Neuronal stem cell (in vitro differentiated cells): Measurements from ENCODE around the gene RAP1GAP2.

Source experiments
- DNase-seq: peaks from one replicate; pipeline ENCODE4 v3.0.0-alpha.2; 2013; ENCODE audit warnings: low spot score
- H2AFZ ChIP-seq: one replicate; pipeline ENCODE4 v1.6.1; 2013; ENCODE audit warnings: mild to moderate bottlenecking, low read length, inconsistent platforms
- H2AK5ac ChIP-seq: 2 replicates; pipeline ENCODE4 v1.6.1; 2013; ENCODE audit warnings: low read depth, mild to moderate bottlenecking, inconsistent platforms, low read length, moderate library complexity, mixed read lengths
- H2BK120ac ChIP-seq: 2 replicates; pipeline ENCODE4 v1.6.1; 2013; ENCODE audit warnings: low read depth, mild to moderate bottlenecking, inconsistent platforms, low read length, moderate library complexity, mixed read lengths
- H2BK12ac ChIP-seq: one replicate; pipeline ENCODE4 v1.6.1; 2013; ENCODE audit warnings: low read length, inconsistent platforms
- H2BK15ac ChIP-seq: 2 replicates; pipeline ENCODE4 v1.6.1; 2013; ENCODE audit warnings: mild to moderate bottlenecking, low read length, inconsistent platforms, mixed read lengths
- H2BK5ac ChIP-seq: one replicate; pipeline ENCODE4 v1.6.1; 2013; ENCODE audit warnings: inconsistent platforms, mild to moderate bottlenecking, low read length, moderate library complexity
- H3K14ac ChIP-seq: one replicate; pipeline ENCODE4 v1.6.1; 2013; ENCODE audit warnings: low read length, inconsistent platforms
- H3K18ac ChIP-seq: 2 replicates; pipeline ENCODE4 v1.6.1; 2013; ENCODE audit warnings: low read length, inconsistent platforms
- H3K23ac ChIP-seq: 2 replicates; pipeline ENCODE4 v1.6.1; 2013; ENCODE audit warnings: low read depth, mild to moderate bottlenecking, mixed read lengths, low read length, inconsistent platforms; ENCODE audit not compliant: poor library complexity
- H3K27ac ChIP-seq: replicated peaks from 3 replicates; pipeline ENCODE4 v1.5.1; 2013; ENCODE audit warnings: low read length, inconsistent platforms
- H3K27me3 ChIP-seq, 3 experiments: 2 replicates each; pipeline ENCODE4 v1.6.1; 2013; ENCODE audit warnings: low read length in 3 of 3, mild to moderate bottlenecking in 2 of 3, inconsistent platforms in 1 of 3, low read depth in 1 of 3, mixed read lengths in 1 of 3, moderate library complexity in 1 of 3; ENCODE audit not compliant: control insufficient read depth in 3 of 3, insufficient read depth in 3 of 3
- H3K36me3 ChIP-seq, 2 donors: replicated peaks in 1 of 2; 2 replicates each; pipeline ENCODE4 v1.6.1; 2013; ENCODE audit warnings: low read length in 2 of 2; ENCODE audit not compliant: control insufficient read depth in 2 of 2, insufficient read depth in 2 of 2
- H3K4ac ChIP-seq: 2 replicates; pipeline ENCODE4 v1.6.1; 2013; ENCODE audit warnings: inconsistent platforms, mild to moderate bottlenecking, low read length, moderate library complexity
- H3K4me1 ChIP-seq, 2 donors: 1 replicate in 1 of 2; 2 replicates in 1 of 2; pipeline ENCODE4 v1.6.1; 2013; ENCODE audit warnings: low read length in 2 of 2, low read depth in 1 of 2; ENCODE audit not compliant: control insufficient read depth in 2 of 2, insufficient read depth in 1 of 2
- H3K4me2 ChIP-seq: one replicate; pipeline ENCODE4 v1.6.1; 2013; ENCODE audit warnings: mild to moderate bottlenecking, low read length, inconsistent platforms; ENCODE audit not compliant: insufficient read depth, poor library complexity, severe bottlenecking
- H3K4me3 ChIP-seq, 2 donors: 2 replicates each; pipeline ENCODE4 v1.5.1; 2013; ENCODE audit warnings: low read length in 2 of 2, mild to moderate bottlenecking in 2 of 2, inconsistent platforms in 1 of 2, moderate library complexity in 1 of 2
- H3K79me1 ChIP-seq: one replicate; pipeline ENCODE4 v1.6.1; 2013; ENCODE audit warnings: low read depth, mild to moderate bottlenecking, inconsistent platforms, low read length, moderate library complexity
- H3K9ac ChIP-seq: one replicate; pipeline ENCODE4 v1.6.1; 2013; ENCODE audit warnings: mild to moderate bottlenecking, low read depth, low read length, inconsistent platforms; ENCODE audit not compliant: poor library complexity
- H3K9me3 ChIP-seq, 2 donors: replicated peaks in 1 of 2; 2 replicates each; pipeline versions ENCODE3 to v1.6.1; 2013; ENCODE audit warnings: low read length in 2 of 2, mild to moderate bottlenecking in 2 of 2, inconsistent platforms in 1 of 2, low read depth in 1 of 2, mixed read lengths in 1 of 2, moderate library complexity in 1 of 2; ENCODE audit not compliant: control insufficient read depth in 2 of 2, insufficient read depth in 1 of 2
- H4K8ac ChIP-seq: one replicate; pipeline ENCODE4 v1.6.1; 2013; ENCODE audit warnings: low read depth, mild to moderate bottlenecking, inconsistent platforms, low read length, moderate library complexity
- H4K91ac ChIP-seq: one replicate; pipeline ENCODE4 v1.6.1; 2013; ENCODE audit warnings: low read length, low read depth, mild to moderate bottlenecking, inconsistent platforms; ENCODE audit not compliant: poor library complexity
- WGBS, 2 donors: extraction: QIAGEN DNeasy Blood & Tissue Kit; methylation state at CpG; one replicate each; pipeline ENCODE4 v1.1.7; 2013; ENCODE audit warnings: missing lambda C conversion rate in 2 of 2, mixed read lengths in 1 of 2; ENCODE audit not compliant: insufficient read length in 2 of 2, insufficient replicate concordance in 1 of 2; ENCODE audit errors: extremely low coverage in 2 of 2; 5-methylcytosine and 5-hydroxymethylcytosine counted together

The RAP1GAP2 gene

GRCh38 chr17:2750721-2751120 is 45.5 kb upstream of the RAP1GAP2 start:
- H2AFZ ChIP-seq: no peak overlapping the region
- H3K36me3 ChIP-seq: no peaks in the 10 kb centered on the region
- H4K91ac ChIP-seq: no peak overlapping the region
- H3K4ac ChIP-seq: no peak overlapping the region
- H2BK5ac ChIP-seq: no peak overlapping the region
- no peak overlapping the region for H3K27ac ChIP-seq
- H2BK12ac ChIP-seq: no peak overlapping the region
- H3K27me3 ChIP-seq: peaks cover 0 to 76% (median 34%) of the 10 kb centered on the region in 3 experiments
- H3K4me2 ChIP-seq: no peak overlapping the region
- no peak overlapping the region for H4K8ac ChIP-seq
- H2BK15ac ChIP-seq: no peak overlapping the region
- H2AK5ac ChIP-seq: no peak overlapping the region
- WGBS, 2 donors: no CpG with 5 or more reads among the region's 2 CpGs
- no peaks in the 10 kb centered on the region for H3K79me1 ChIP-seq
- DNase-seq: no peak
- H3K4me1 ChIP-seq: no peaks in the 10 kb centered on the region
- H3K14ac ChIP-seq: no peak overlapping the region
- no peak overlapping the region for H3K23ac ChIP-seq
- H3K18ac ChIP-seq: no peak overlapping the region
- peaks cover 0 to 2% of the 10 kb centered on the region in 2 donors for H3K9me3 ChIP-seq
- H3K9ac ChIP-seq: no peak overlapping the region
- H2BK120ac ChIP-seq: no peak overlapping the region
- no peak overlapping the region for H3K4me3 ChIP-seq

GRCh38 chr17:2751491-2751890 is 44.7 kb upstream of the RAP1GAP2 start:
- Histone ChIP-seq H3K27me3 (peaks cover 0 to 80% (median 40%) of the 10 kb centered on the region in 3 experiments), H3K23ac (no peak overlapping the region), H3K4me3 (no peak overlapping the region), H2BK15ac (no peak overlapping the region), H3K14ac (no peak overlapping the region), H3K9ac (no peak overlapping the region), H2BK5ac (no peak overlapping the region), H3K79me1 (no peaks in the 10 kb centered on the region), H3K18ac (no peak overlapping the region), H4K8ac (no peak overlapping the region), H3K36me3 (no peaks in the 10 kb centered on the region), H4K91ac (no peak overlapping the region), H2BK120ac (no peak overlapping the region), H3K9me3 (peaks cover 0 to 2% of the 10 kb centered on the region in 2 donors), H3K4me2 (no peak overlapping the region), H2BK12ac (no peak overlapping the region), H2AK5ac (no peak overlapping the region), H3K4me1 (no peaks in the 10 kb centered on the region), H3K27ac (no peak overlapping the region), H2AFZ (no peak overlapping the region), H3K4ac (no peak overlapping the region)
- no peak for DNase-seq
- WGBS, 2 donors: no CpG with 5 or more reads among the region's 2 CpGs

GRCh38 chr17:2755891-2756724 is 40.1 kb upstream of the RAP1GAP2 start:
- H4K8ac ChIP-seq: no peak overlapping the region
- H2BK15ac ChIP-seq: no peak overlapping the region
- H3K4me1 ChIP-seq: no peaks in the 10 kb centered on the region
- peak overlapping the region in 1 of 2 donors; percentile 78 for H3K4me3 ChIP-seq
- peaks cover 0 to 56% (median 26%) of the 10 kb centered on the region in 3 experiments for H3K27me3 ChIP-seq
- H3K27ac ChIP-seq: no peak overlapping the region
- peak overlapping the region; percentile 87 for H3K23ac ChIP-seq
- H2BK5ac ChIP-seq: no peak overlapping the region
- no peak overlapping the region for H2BK120ac ChIP-seq
- no peak overlapping the region for H2AK5ac ChIP-seq
- H4K91ac ChIP-seq: no peak overlapping the region
- H3K18ac ChIP-seq: peak overlapping the region; percentile 65
- peak; percentile 48 for DNase-seq
- no peaks in the 10 kb centered on the region for H3K9me3 ChIP-seq
- H3K4ac ChIP-seq: no peak overlapping the region
- peak overlapping the region; percentile 79 for H2AFZ ChIP-seq
- H3K4me2 ChIP-seq: peak overlapping the region; percentile 77
- no peak overlapping the region for H3K14ac ChIP-seq
- H3K79me1 ChIP-seq: no peaks in the 10 kb centered on the region
- WGBS, 2 donors: no CpG with 5 or more reads among the region's 46 CpGs
- H2BK12ac ChIP-seq: no peak overlapping the region
- no peak overlapping the region for H3K9ac ChIP-seq
- H3K36me3 ChIP-seq: no peaks in the 10 kb centered on the region

- no peak overlapping the region for H2BK12ac ChIP-seq
- H2BK120ac ChIP-seq: no peak overlapping the region
- H3K36me3 ChIP-seq: no peaks in the 10 kb centered on the region
- H4K91ac ChIP-seq: no peak overlapping the region
- no peak overlapping the region for H4K8ac ChIP-seq
- DNase-seq: no peak
- H2BK5ac ChIP-seq: no peak overlapping the region
- no peak overlapping the region for H2AFZ ChIP-seq
- no CpG with 5 or more reads among the region's 4 CpGs for whole genome bisulfite sequencing, 2 donors
- no peak overlapping the region for H3K27ac ChIP-seq
- no peak overlapping the region for H3K14ac ChIP-seq
- H3K4me1 ChIP-seq: no peaks in the 10 kb centered on the region
- H3K79me1 ChIP-seq: no peaks in the 10 kb centered on the region
- H3K27me3 ChIP-seq: peaks cover 0 to 36% (median 20%) of the 10 kb centered on the region in 3 experiments
- H3K4me2 ChIP-seq: no peak overlapping the region
- H2BK15ac ChIP-seq: no peak overlapping the region
- no peak overlapping the region for H3K23ac ChIP-seq
- H3K18ac ChIP-seq: no peak overlapping the region
- H3K9me3 ChIP-seq: no peaks in the 10 kb centered on the region
- no peak overlapping the region for H2AK5ac ChIP-seq
- no peak overlapping the region for H3K9ac ChIP-seq
- H3K4me3 ChIP-seq: no peak overlapping the region
- H3K4ac ChIP-seq: no peak overlapping the region
Measured at GRCh38 chr17:2758870-2759269, 37.4 kb upstream of the RAP1GAP2 start.
